Endothelial cell of umbilical vein (primary cell): Measurements from ENCODE around the gene G3BP1. TPM values are rescaled to one million over a fixed set of nuclear protein-coding genes. Genes with fewer than 3 reads are reported as not detected.

ENCODE experiments used
- BruUV-seq: library from RNA; stranded (reverse); fragments of 400-500 nt; replicated peaks from 2 replicates; lab custom pipeline; 2021; lab: Mats Ljungman, UMichigan
- CTCF ChIA-PET: fragments of 300-600, 350-600 bp; sonication (Branson Sonifier 250); formaldehyde crosslinking; loops from one replicate; lab custom pipeline; 2021; ENCODE audit warnings: antibody characterized with exemption, inconsistent platforms; lab: Charles Lee
- POLR2A ChIA-PET: fragments of 300-600, 350-600 bp; sonication (Branson Sonifier 250); formaldehyde crosslinking; loops from one replicate; lab custom pipeline; 2021; ENCODE audit warnings: antibody characterized with exemption, inconsistent platforms; lab: Charles Lee
- DNase-seq: peaks from one replicate; pipeline ENCODE4 v3.0.0-alpha.2; 2011; ENCODE audit warnings: low read depth, low spot score
- FAIRE-seq: peaks from 2 replicates; lab custom pipeline; 2011; peaks lifted over from hg19 to GRCh38; lab: Jason Lieb, UNC
- H2AFZ ChIP-seq: 2 replicates; pipeline ENCODE4 v1.6.0; 2012; ENCODE audit warnings: low read depth, low read length, control low read depth, inconsistent platforms
- H3K27ac ChIP-seq: 2 replicates; pipeline ENCODE4 v1.5.1; 2011; ENCODE audit warnings: low read depth, mild to moderate bottlenecking, control low read depth, low read length, moderate library complexity; ENCODE audit not compliant: insufficient read depth
- H3K27me3 ChIP-seq, 2 experiments: 2 replicates each; pipeline versions ENCODE4 v1.6.0 to v1.6.1; 2011; ENCODE audit warnings: low read length in 2 of 2, mixed read lengths in 1 of 2; ENCODE audit not compliant: control insufficient read depth in 2 of 2, insufficient read depth in 2 of 2
- H3K36me3 ChIP-seq, 2 experiments: 2 replicates in 1 of 2; 3 replicates in 1 of 2; pipeline ENCODE4 v1.5.1; 2011; ENCODE audit warnings: low read length in 2 of 2, mild to moderate bottlenecking in 1 of 2, moderate library complexity in 1 of 2; ENCODE audit not compliant: control insufficient read depth in 2 of 2, insufficient read depth in 2 of 2; ENCODE audit errors: extremely low read depth in 1 of 2
- H3K4me1 ChIP-seq: 3 replicates; pipeline ENCODE4 v1.5.1; 2011; ENCODE audit warnings: mild to moderate bottlenecking, low read length; ENCODE audit not compliant: control insufficient read depth, insufficient read depth; ENCODE audit errors: extremely low read depth
- H3K4me2 ChIP-seq: 2 replicates; pipeline ENCODE4 v1.6.1; 2011; ENCODE audit warnings: low read length, control low read depth, mixed read lengths; ENCODE audit not compliant: insufficient read depth
- H3K4me3 ChIP-seq, 3 experiments: fragments of 200-600 bp in 1 of 3; sonication (generic), shearing (Covaris generic) in 1 of 3; replicated peaks in 1 of 3; 2 replicates each; pipeline ENCODE4 v1.5.1; 2011 to 2016; ENCODE audit warnings: control low read depth in 3 of 3, low read length in 3 of 3, mild to moderate bottlenecking in 2 of 3, inconsistent platforms in 1 of 3, low read depth in 1 of 3, moderate library complexity in 1 of 3; ENCODE audit not compliant: insufficient read depth in 1 of 3
- H3K79me2 ChIP-seq: 2 replicates; pipeline ENCODE4 v1.6.0; 2012; ENCODE audit warnings: low read length, inconsistent platforms; ENCODE audit not compliant: control insufficient read depth, insufficient read depth
- H3K9ac ChIP-seq: replicated peaks from 2 replicates; pipeline ENCODE3; 2011; ENCODE audit warnings: low read length, control low read depth; ENCODE audit not compliant: insufficient read depth; ENCODE audit errors: extremely low read depth
- H3K9me1 ChIP-seq: replicated peaks from 3 replicates; pipeline ENCODE4 v1.6.0; 2011; ENCODE audit warnings: mild to moderate bottlenecking, low read length; ENCODE audit not compliant: control insufficient read depth, insufficient read depth; ENCODE audit errors: extremely low read depth
- H3K9me3 ChIP-seq: replicated peaks from 2 replicates; pipeline ENCODE4 v1.5.1; 2012; ENCODE audit warnings: low read length, inconsistent platforms; ENCODE audit not compliant: control insufficient read depth, insufficient read depth
- H4K20me1 ChIP-seq: replicated peaks from 2 replicates; pipeline ENCODE3; 2011; ENCODE audit warnings: mild to moderate bottlenecking, low read length; ENCODE audit not compliant: control insufficient read depth, insufficient read depth; ENCODE audit errors: extremely low read depth
- CTCF ChIP-seq, 2 donors: IDR thresholded peaks; 1 replicate in 1 of 2; 2 replicates in 1 of 2; pipeline ENCODE4 v1.5.1; 2011; ENCODE audit warnings: low read length in 2 of 2, mild to moderate bottlenecking in 2 of 2, moderate library complexity in 2 of 2, control low read depth in 1 of 2, inconsistent platforms in 1 of 2, low read depth in 1 of 2; ENCODE audit not compliant: insufficient read depth in 1 of 2; ENCODE audit errors: extremely low read depth in 1 of 2
- EZH2 ChIP-seq: IDR thresholded peaks from 2 replicates; pipeline ENCODE4 v1.6.1; 2012; ENCODE audit warnings: borderline replicate concordance, low read depth, mild to moderate bottlenecking, moderate library complexity, low read length, inconsistent platforms; ENCODE audit not compliant: severe bottlenecking
- FOS ChIP-seq: IDR thresholded peaks from 2 replicates; pipeline ENCODE4 v1.6.1; 2011; ENCODE audit warnings: mild to moderate bottlenecking, low read length, moderate library complexity, borderline replicate concordance; ENCODE audit not compliant: insufficient read depth
- GATA2 ChIP-seq: IDR thresholded peaks from 2 replicates; pipeline ENCODE4 v1.7.0; 2011; ENCODE audit warnings: low read depth, mild to moderate bottlenecking, moderate library complexity, mixed read lengths, low read length; ENCODE audit not compliant: insufficient read length, insufficient read depth
- JUN ChIP-seq: IDR thresholded peaks from 2 replicates; pipeline ENCODE4 v1.6.1; 2011; ENCODE audit warnings: borderline replicate concordance, low read depth; ENCODE audit not compliant: insufficient read length, insufficient read depth
- MAX ChIP-seq: IDR thresholded peaks from 2 replicates; pipeline ENCODE4 v1.6.1; 2011; ENCODE audit not compliant: insufficient read depth, insufficient read length
- MYC ChIP-seq: IDR thresholded peaks from one replicate; pipeline ENCODE4 v1.6.1; 2011; ENCODE audit warnings: mild to moderate bottlenecking, low read depth, low read length
- POLR2A ChIP-seq: IDR thresholded peaks from 2 replicates; pipeline ENCODE4 v1.6.1; 2012; ENCODE audit warnings: low read depth, mild to moderate bottlenecking, control low read depth, low read length
- POLR2AphosphoS5 ChIP-seq: IDR thresholded peaks from 2 replicates; pipeline ENCODE4 v1.6.1; 2012; ENCODE audit warnings: low read depth, mild to moderate bottlenecking, control low read depth, low read length, moderate library complexity; ENCODE audit not compliant: insufficient read depth
- dilution Hi-C: fragments of 300-500 bp; cut with MboI; formaldehyde crosslinking; loops from one replicate; pipeline ENCODE4 v1.15.0; 2019; ENCODE audit warnings: low sequenced_read_pairs; ENCODE audit not compliant: extremely low pct_ligation_motif_present
- intact Hi-C: fragments of 100-400 bp; cut with micrococcal nuclease; formaldehyde crosslinking; loops from one replicate; pipeline ENCODE4 v1.10.0; 2022
- polyA plus RNA-seq, 4 experiments: library from polyadenylated mRNA; depleted of rRNA in 3 of 4; stranded (reverse) in 3 of 4; unstranded in 1 of 4; fragments of >200 nt; gene quantifications; 2 replicates each; pipeline versions ENCODE4 v1.2.1 to v1.2.3, GENCODE V29; 2011 to 2012; ENCODE audit warnings: missing spikeins in 1 of 4
- total RNA-seq: library from RNA; stranded (reverse); gene quantifications from 2 replicates; pipeline ENCODE4 v1.2.3, GENCODE V29; 2021

The G3BP1 gene
- total and polyA plus RNA-seq, 2 donors (not counting 3 experiments of a cell fraction or from before 2014, with no cell fraction given), result 50.5 to 262 TPM

GRCh38 chr5:151775025-151775606 lies 3.4 kb downstream of the G3BP1 start:
- Histone ChIP-seq H4K20me1 (peaks cover 26% of the 10 kb centered on the region), H3K9me3 (no peaks in the 10 kb centered on the region), H3K4me3 (peak overlapping the region in 1 of 3 experiments; percentile 10), H3K36me3 (peaks cover 2% of the 10 kb centered on the region in 2 experiments), H3K9ac (no peak overlapping the region), H3K4me2 (peak overlapping the region; percentile 97), H3K27ac (no peak overlapping the region), H3K4me1 (peaks cover 38% of the 10 kb centered on the region), H3K27me3 (no peaks in the 10 kb centered on the region), H3K79me2 (peaks cover 81% of the 10 kb centered on the region), H3K9me1 (no peaks in the 10 kb centered on the region), H2AFZ (no peak overlapping the region)
- FAIRE-seq (no peak), DNase-seq (no peak)
- CTCF ChIA-PET, result interaction anchor here (0.9 to 1.0 kb wide), 2 partner anchors 28 to 50 kb away, joined by 3 read pairs; no protein-coding TSS in a partner anchor
- POLR2A ChIA-PET, result no interaction called here
- no TSS peak for BruUV-seq
- TF ChIP-seq POLR2AphosphoS5, result no peak
- intact Hi-C loops (loop anchor here (10.0 kb wide), 1 partner anchor 520 kb away; the partner anchor contains the start of gene GM2A), dilution Hi-C loops (no loop called here)

GRCh38 chr5:151779531-151780125 lies 7.9 kb downstream of the G3BP1 start:
- no peaks in the 10 kb centered on the region for H3K9me3 ChIP-seq
- peaks cover 2% of the 10 kb centered on the region in 2 experiments for H3K36me3 ChIP-seq
- peaks cover 21% of the 10 kb centered on the region for H3K4me1 ChIP-seq
- dilution Hi-C loops (no loop called here), intact Hi-C loops (loop anchor here (10.0 kb wide), 1 partner anchor 525 kb away; the partner anchor contains the start of gene GM2A)
- no peak overlapping the region for H2AFZ ChIP-seq
- no peaks in the 10 kb centered on the region for H3K9me1 ChIP-seq
- CTCF ChIA-PET, result no interaction called here
- no peak for TF ChIP-seq EZH2
- no peak for TF ChIP-seq JUN
- TF ChIP-seq MAX, result no peak
- no peak for TF ChIP-seq FOS
- TF ChIP-seq POLR2AphosphoS5, result no peak
- no peak for TF ChIP-seq GATA2
- no peak for TF ChIP-seq MYC
- TF ChIP-seq CTCF (IDR thresholded peaks at IDR 0.05; ENCODE audit: extremely low read depth in 1 of 2, insufficient read depth in 1 of 2, low read depth in 1 of 2, low read length in 2 of 2), result no peak
- TF ChIP-seq POLR2A, result no peak
- POLR2A ChIA-PET, result no interaction called here
- FAIRE-seq (no peak), DNase-seq (no peak)
- H3K4me3 ChIP-seq, result no peak overlapping the region
- peaks cover 100% of the 10 kb centered on the region for H3K79me2 ChIP-seq
- H4K20me1 ChIP-seq, result peaks cover 41% of the 10 kb centered on the region
- BruUV-seq, result no TSS peak
- no peak overlapping the region for H3K27ac ChIP-seq
- H3K9ac ChIP-seq, result no peak overlapping the region
- no peaks in the 10 kb centered on the region for H3K27me3 ChIP-seq
- H3K4me2 ChIP-seq, result peak overlapping the region; percentile 1
